GM19240 (cell line): ENCODE data around the gene TSPAN19.
"Not testable (repeated sequence)": the region's sequence is repeated elsewhere in the genome, so short reads cannot be mapped to it uniquely, and the experiment has no call there.

ENCODE experiments used
- DNase-seq: peaks from one replicate; pipeline ENCODE4 v3.0.0; 2011; ENCODE audit warnings: low spot score; ENCODE audit not compliant: insufficient read length

Gene TSPAN19

DNA sequence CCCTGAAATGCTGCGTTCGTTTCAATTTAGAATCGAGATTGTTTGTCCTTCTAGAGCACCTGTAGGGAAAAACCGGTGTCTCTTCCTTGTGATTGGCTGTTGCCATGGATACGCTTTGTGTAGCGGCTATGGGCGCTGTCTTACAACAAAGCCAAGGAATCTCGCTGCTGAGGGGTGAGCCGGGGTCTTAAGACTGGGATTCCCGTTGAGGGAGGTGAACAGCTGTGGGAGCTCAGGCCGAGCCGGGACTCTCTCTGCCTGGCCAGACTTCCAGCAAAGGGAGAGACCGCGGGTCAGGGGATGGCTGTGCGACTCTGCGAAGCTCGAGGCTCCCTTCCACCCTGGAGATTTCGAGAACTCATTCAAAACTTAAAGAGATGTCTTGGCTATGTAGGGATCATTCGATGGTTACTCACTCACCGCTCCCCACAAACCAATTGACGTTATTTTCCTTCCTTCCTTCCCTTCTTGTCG lies at the start of gene TSPAN19, which contains the start of gene LRRIQ1:
Gene TSPAN19 (minus strand): TSS at position 44 of the 474 bp plus-strand sequence. CDS start 6,331 bp downstream, outside the sequence.
Gene LRRIQ1 (plus strand): TSS at position 118 of the 474 bp plus-strand sequence. CDS start 1,826 bp downstream, outside the sequence.
- DNase-seq = peak; percentile 5

DNA sequence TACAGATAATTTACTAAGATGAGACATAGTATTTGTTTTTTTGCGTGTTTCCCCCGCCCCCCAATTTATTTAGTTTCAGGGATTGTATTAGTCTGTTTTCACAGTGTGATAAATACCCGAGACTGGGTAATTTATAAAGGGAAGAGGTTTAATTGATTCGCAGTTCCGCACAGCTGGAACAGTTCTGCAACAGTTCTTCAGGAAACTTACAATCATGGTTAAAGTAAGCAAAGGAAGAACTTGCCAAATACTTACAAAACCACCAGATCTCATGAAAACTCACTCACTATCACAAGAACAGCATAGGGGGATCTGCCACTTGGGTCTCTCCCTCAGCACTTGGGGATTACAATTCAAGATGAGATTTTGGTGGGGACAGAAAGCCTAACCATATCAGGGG lies 49.0 kb upstream of the TSPAN19 start:
- DNase-seq = no peak

DNA sequence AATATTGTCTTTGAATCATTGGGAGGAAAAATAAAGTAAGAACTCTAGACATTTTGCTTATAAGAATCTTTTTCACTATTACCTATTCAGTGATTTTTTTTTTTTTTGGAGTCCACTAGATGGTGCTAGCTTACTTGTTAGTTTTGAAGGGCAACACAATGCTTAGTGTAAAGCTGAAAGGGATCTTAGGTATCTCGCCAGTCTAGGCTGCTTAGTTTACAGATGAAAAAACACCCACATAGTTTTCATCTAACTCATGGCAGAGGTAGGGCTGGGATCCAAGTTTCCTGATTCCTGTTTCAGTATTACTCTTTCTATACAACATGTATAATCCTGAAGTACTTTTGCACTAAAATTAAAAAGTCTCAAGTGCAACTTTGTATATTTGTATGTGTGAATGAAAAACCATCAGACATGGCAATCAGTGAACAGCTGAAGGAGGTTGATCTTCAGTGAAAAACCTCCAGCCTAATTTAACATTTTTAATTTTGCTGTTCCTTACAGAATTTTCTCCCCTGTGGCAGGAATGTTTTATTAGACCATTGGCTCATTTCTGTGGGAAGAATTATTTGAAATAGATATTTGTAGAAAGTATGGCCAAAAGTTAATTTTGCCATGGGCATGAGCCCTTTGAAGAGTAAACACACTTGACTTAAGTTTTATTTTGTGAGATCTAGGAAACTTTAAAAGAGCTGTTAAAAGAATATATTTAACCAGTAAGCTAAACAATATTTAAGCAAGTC lies 40.8 kb upstream of the TSPAN19 start:
- no peak for DNase-seq

DNA sequence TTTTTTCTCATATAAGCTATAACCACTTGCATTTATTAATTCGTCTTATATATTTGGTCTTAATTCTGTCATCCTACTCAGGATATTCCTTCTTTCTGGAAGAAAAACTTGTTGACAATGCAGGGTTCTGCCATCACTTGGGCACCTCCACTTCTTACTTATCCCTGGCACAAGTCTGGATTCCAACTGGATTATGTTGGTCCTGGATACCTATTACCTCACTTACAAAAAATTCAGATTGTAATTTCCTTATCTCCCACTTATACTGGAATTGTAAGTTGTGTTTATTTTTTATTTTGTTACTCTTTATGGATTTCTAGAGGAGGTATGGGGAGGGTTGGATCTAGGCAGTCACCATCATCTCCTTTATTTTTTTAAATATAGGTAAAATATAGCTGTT lies 36.7 kb upstream of the TSPAN19 start:
- no peak for DNase-seq

DNA sequence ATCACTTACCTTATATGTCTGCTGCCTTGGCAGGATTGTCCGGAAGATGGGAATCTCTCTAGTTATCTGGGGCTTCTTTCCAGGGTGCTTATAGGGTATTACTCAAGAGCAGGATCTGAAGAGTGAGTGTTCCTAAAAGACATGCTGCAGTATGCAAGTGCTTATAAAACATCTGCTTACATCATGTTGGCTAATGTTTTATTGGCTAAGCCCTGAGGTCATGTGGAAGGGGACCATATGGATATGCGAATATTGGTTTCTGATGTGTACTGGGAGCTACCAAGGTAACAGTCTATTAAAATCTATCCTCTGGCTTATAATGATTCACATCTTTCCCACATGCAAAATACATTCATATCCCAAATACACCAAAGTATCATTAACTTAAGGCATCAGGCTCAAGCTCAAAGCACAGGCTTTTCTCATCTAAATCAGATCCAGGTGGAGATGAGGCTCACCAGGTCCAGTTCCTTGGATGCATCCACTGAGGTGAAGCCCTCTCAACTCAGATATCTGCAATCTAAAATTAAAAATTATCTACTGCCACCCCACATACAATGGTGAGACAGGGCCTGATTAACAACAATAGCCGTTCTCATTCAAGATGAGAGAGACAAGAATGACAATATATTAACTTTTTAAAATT lies 29.9 kb upstream of the TSPAN19 start:
- no peak for DNase-seq

DNA sequence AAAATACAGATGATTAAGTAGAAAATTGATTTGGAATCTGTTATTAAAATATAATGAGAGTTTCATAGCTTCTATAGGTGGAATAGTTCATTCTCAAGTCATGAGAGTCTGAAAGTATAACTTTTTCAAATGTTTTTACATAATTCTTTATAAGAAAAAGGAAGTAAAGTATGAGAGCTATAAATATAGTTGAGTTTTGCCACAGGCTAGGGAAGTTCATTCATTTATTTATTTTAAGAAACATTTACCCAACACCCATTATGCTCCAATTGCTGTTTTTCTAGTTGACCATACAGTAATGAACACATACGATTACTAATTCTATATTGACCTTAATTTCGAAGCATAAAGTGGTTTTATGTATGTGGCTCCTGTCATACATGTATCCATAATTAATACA lies 24.8 kb upstream of the TSPAN19 start:
- DNase-seq = no peak

DNA sequence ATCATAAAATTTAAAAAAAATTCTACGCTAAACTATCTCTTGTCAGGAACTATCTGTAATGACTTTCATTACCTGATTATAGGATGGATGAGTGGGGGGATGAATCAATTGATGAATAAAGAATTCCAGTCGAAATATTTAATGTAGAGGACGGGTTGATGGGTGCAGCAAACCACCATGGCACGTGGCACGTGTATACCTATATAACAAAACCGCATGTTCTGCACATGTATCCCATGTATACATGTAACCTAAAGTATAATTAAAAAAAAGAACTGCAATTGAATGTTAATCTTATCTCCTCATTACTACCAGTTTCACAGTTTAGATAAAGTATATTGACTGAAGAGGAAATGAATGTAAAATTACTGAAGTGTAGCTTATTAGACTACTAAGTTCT lies 23.5 kb upstream of the TSPAN19 start:
- no peak for DNase-seq

DNA sequence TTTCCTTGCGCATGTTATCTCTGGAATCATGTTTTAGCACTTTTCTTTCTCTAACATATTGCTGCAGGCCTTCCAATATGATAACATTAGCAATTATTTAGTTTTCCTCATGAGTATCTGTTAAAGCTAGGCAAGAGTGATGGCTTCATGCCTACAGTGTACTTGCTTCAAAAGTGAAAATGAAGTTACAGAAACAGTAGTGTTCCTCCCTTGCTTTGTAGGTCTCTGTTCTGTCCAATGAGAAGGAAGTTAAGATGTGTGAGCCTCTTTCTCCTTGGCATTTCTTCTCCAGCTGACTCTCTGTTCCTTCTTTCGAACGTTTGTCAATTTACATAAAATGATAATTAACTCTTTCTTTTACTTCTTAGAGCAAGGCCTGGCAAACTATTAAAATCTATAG lies 22.3 kb upstream of the TSPAN19 start:
- no peak for DNase-seq

DNA sequence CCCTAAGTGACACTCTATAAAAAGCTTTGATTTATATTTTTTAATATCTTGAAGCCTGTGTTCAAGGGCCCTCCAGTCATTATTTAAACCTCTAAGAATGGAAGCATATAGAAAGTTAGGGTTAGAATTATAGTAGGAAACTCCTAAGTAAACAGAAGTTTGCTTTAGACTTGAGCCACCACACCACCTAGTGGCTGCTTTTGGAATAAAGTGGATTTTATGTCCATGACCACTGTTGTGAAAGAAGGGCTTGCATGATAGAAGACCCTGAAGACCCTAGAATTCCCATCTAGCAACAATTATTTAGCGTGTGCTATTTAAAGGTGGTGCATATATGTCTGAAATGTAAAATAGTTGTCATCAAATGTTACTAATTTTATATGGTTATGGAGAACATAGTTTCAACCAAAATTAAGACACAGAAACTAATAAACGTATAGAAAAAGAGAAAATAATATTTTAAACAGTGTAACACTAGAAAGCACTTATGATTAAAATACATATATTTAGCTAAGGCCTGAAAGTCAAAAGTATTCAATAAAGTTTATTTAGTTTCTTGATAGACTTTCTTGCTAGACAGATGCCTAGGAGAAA lies 21.4 kb upstream of the TSPAN19 start:
- DNase-seq = no peak

DNA sequence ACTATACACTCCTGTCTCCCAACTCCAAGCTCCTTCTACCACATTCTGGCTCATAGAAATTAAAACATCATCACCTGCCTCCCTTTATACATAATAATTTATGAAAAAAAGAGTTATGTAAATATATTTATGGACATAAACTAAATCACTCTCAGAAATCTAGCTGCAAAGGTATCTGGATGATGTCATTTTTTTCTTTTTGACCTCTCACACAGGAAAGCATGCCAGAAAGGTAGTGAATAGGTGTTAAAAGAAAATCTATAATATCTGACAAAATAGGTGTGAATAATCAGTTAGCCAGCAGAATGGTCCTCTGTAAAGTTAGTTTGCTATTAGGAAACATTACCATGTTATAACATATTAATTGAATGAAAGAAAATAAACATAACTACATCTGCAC lies 7.8 kb upstream of the TSPAN19 start:
- DNase-seq = no peak

DNA sequence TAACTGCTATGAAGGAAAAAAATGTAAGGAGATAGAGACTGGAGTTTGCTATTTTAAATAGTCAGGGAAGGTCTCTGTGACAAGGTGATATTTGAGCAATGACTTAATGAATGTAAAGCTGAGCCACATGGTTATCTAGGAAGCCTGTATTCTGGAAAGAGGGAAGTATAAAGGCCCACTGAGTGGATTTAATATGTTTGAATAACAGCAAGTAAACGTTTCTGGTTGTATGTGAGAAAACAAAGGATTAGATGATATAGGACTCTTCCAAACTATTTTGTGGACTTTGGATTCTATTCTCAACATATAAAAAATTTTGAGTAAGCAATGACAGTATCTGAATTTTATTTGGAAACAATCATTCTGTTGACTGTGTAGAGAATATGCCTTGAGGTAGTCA lies 5.3 kb upstream of the TSPAN19 start:
- no peak for DNase-seq

DNA sequence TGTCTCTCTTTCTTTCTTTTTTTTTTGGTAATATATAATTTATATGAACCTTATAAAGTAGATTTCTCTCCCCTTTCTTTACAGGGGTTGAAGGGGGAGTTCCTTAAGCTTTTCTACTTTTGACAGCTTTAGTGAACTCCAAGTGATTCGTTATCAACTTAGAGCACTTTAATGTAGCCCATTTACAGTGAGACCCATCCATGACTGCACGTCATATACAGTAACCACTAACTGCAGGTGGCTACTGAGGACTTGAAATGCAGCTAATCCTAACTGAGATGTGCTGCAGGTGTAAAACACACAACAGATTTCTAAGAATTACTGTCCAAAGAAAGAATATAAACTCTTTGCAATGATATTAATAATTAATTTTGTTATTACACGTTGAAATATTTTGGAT lies 656 bp upstream of the TSPAN19 start:
- no peak for DNase-seq

DNA sequence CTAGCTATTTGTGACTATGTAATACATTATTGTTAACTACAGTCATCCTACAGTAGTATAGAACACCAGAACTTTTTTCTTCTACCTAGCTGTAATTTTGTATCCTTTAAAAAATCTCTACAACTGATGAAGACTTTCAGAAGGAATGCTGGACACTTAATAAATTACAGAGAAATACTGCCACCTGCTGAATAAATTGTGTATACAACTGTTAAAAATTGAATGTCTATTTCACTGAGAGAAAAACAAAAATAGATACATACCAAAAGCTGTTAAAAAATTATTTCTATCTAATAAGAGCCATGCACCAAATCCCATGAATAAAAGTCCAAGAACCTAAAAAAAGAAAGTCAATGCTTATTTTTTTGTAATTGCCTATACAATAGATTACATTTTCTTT lies 6.6 kb downstream of the TSPAN19 start:
- DNase-seq = no peak

DNA sequence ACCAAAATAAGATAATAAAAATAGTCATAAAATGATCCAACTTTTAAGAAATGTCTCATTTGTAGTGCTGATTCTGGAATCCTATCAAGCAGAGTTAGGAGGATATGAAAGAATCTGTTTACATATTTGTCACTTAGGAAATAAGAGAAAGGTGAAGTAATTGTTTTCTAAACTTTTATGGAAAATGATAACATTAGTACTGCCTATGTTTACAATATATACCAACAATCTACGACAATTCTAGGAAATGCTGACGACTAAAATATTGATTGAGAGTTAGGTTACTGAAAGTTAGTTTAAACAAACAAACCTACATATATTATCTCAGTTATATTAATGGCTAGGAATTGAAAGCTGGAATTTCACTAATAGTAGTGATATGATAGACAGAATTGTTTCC lies 18.0 kb downstream of the TSPAN19 start:
- DNase-seq = no peak

DNA sequence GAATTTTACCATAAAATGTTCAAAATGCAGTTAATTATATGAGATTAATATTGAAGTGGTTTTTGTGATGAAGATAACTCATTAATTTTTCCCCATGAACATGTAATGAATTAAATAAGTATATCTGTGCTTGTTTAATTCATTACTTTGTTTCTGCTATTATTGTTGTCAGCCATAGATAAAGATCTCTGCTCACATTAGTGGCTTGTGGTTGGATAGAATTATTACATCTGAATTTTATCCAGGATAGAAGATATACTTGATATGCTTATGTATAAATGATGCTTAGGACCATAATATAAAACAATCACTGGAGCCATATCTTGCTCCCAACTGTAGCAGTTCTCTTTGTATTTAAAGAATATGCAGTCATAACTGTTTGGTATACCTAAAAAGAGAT lies 18.5 kb downstream of the TSPAN19 start:
- DNase-seq = no peak

DNA sequence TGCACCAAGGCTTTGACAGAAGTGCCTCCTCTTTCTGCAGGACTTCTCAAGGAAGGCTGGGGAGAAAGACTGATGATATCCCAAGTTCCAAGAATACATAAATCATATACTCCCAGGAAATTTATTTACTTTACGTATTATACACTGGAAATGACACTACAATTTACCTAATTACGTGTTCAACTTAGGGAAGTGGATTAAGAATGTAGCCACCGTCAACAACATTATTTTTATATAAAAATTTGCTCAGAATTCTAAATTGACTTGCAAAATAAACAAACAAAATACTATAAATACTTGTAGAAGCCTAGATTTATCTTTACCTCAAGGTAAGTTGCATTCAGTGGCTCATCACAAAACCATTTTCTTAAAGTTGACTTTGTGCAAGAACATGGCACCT lies 18.9 kb downstream of the TSPAN19 start:
- DNase-seq = no peak

DNA sequence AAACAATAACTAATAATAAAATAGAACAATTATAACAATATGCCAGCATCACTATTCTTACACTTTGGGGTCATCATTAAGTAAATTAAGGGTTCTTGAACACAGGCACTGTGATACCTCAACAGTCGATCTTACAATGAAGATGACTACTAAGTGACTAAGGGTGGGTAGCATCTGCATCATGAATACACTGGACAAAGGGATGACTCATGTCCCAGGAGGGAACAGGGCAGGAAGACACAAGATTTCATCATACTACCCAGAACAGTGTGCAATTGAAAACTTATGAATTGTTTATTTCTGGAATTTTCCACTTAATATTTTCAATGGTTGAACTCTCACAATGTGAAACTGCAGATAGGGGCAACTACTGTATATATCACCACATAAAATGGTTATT lies 19.7 kb downstream of the TSPAN19 start:
- DNase-seq = no peak

DNA sequence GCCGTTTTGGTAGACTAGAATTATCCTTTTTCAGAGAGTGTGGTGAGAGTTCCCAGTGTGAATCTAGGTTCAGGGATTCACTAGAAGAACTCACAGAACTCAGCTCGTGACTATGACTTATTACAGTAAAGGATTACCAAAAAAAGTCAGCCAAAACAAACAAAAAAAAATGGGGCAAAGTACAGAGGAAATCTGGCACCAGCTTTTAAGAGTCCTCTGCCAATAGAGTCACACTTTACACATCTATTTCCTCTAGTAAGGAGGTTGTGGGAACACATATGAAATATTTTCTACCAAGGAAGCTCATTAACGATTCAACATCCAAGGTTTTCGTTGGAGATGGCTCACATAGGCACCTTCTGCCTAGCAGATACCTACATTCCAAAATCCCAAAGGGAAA lies 28.2 kb downstream of the TSPAN19 start:
- DNase-seq = no peak

DNA sequence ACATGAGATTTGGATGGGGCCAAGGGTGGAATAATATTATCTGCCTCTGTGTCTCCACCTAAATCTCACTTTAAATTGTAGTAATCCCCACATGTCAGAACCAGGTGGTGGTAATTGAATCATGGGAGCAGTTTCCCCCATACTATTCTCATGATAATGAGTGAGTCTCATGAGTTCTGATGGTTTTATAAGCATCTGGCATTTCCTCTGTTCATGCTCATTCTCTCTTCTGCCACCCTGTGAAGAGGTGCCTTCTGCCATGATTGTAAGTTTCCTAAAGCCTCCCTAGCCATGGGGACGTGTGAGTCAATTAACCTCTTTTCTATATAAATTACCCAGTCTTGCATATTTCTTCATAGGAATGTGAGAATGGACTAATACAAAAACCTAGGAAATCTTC lies 29.9 kb downstream of the TSPAN19 start:
- no peak for DNase-seq

DNA sequence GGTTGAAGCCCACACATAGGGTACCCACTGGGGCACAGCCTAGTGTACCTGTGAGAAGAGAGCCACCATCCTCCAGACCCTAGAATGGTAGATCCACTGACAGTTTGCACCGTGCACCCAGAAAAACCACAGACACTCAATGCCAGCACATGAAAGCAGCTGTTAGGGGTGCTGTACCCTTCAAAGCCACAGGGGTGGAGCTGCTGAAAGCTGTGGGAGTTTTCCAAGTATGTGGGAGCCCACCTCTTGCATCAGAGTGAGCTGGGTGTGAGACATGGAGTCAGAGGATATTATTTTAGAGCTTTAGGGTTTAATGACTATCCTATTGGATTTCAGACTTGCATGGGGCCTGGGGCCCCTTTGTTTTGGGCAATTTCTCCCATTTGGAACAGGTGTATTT lies 30.5 kb downstream of the TSPAN19 start:
- no peak for DNase-seq

DNA sequence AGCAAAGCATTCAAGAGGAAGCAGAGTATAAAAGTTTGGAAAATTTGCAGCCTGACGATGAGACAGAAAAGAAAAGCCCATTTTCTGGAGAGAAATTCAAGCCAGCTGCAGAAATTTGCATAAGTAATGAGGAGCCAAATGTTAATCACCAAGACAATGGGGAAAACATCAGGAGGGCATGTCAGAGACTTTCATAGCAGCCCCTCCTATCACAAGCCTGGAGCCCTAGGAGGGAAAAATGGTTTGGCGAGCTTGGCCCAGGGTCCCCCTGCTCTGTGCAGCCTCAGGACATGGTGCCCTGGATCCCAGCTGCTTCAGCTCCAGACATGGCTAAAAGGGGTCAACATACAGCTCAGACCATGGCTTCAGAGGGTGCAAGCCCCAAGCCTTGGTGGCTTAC lies 31.0 kb downstream of the TSPAN19 start:
- not testable (repeated sequence) for DNase-seq

DNA sequence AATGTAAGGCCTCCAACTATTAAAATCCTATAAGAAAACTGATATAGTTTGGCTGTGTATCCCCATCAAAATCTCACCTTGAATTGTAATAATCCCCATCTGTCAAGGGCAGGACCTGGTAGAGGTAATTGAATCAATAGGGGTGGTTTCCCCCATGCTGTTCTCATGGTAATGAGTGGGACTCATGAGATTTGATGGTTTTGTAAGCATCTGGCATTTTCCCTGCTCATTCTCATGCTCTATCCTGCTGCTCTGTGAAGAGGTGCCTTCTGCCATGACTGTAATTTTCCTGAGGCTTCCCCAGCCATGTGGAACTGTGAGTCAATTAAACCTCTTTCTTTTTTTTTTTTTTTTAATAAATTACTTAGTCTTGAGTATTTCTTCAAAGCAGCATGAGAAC lies 31.9 kb downstream of the TSPAN19 start:
- DNase-seq = no peak
